HG02588 (cell line): ENCODE results near the gene XRRA1.
"Not testable (repeated sequence)": the region's sequence is repeated elsewhere in the genome, so short reads cannot be mapped to it uniquely, and the experiment has no call there.

Source experiments
- ATAC-seq: cut with Tn5 transposase; IDR thresholded peaks from one replicate; pipeline ENCODE4 v1.9.1; 2021; ENCODE audit warnings: mild to moderate bottlenecking, moderate library complexity; ENCODE audit not compliant: unreplicated experiment

The XRRA1 gene

DNA sequence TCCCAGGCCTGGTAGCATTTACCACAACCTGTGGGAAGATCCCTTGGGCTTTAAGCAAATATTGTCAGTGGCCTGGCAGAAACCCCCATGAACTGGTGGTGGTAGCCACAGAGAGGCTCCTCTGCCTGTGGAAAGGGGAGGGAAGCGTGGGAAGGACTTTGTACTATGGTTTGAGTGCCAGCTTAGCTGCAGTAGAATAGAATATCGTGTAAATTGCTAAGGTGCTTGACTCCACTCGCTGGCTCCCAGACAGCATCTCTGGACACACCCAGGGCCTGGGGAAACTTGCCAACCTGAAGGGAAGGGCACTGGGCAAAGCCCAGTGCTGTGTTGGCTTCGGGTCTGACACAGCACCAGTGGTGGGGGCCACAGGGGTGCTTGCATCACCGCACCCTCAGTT lies 52.6 kb downstream of the XRRA1 start:
- ATAC-seq, result no peak

DNA sequence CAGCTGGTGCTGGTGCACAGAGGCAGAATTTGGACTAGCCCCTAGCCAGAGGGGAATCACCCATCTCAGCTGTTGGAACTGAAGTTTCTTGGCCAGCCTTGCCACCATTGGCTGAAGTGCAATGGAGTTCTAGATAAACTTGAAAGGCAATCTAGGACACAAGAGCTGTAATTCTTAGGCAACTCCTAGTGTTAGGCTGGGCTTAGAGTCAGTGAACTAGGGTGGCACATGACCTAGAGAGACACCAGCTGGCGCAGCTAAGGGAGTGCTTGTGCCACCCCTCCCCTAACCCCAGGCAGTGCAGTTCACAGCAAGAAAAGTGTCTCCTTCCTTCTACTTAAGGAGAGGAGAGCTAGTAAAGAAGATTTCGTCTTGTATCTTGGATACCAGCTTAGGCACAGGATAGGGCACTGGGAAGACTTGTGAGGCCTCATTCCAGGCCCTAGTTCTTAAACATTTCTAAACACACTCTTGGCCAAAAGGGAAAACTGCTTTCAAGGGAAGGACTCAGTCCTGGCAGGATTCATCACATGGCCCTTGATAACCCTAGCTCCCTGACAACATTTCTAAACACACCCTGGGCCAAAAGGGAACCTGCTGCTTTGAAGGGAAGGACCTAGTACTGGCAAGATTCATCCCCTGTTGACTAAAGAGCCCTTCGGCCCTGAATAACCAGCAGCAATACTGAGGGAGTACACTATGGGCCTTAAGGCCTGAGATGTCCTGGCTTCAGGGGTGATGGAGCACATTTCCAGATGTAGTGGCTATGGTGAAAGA lies 53.4 kb downstream of the XRRA1 start:
- no peak for ATAC-seq

DNA sequence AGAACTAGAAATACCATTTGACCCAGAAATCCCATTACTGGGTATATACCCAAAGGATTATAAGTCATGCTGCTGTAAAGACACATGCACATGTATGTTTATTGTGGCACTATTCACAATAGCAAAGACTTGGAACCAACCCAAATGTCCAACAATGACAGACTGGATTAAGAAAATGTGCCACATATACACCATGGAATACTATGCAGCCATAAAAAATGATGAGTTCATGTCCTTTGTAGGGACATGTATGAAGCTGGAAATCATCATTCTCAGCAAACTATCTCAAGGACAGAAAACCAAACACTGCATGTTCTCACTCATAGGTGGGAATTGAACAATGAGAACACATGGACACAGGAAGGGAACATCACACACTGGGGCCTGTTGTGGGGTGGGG lies 55.9 kb downstream of the XRRA1 start:
- not testable (repeated sequence) for ATAC-seq

DNA sequence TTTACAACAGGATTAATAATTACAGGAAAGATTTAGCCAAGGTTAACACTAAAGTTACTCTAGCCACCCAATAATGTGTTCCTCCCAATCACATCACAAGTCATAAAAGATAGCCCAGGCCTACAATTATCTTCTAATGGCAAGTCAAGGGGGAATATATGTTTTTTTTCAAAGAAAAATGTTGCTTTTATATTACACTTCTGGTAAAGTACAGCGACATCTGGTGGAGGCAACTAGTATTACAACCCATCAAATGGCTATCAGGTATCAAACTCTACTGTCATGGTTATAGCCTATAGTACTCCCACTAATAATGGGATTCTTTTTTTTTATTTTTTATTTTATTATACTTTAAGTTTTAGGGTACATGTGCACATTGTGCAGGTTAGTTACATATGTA lies 71.8 kb downstream of the XRRA1 start:
- ATAC-seq, result no peak

DNA sequence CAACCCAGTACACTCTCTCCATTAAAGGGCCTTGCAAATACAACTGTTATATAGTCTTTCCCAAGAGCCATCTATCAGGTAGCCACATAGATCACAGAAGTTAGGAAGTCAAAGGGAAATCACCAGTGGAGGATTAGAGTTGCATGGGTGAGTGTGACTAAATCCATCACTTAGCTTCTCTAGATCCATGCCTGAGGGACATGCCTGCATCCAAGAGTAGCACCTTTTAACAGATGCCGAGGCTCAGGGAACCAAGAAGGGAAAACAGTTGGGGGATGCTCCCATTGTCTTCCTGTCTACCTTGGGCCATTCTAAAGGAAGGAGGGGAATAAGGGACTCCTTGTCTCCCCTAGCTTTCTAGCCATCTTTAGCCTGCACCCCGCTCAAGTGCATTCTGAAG lies 77.9 kb downstream of the XRRA1 start:
- ATAC-seq, result no peak

DNA sequence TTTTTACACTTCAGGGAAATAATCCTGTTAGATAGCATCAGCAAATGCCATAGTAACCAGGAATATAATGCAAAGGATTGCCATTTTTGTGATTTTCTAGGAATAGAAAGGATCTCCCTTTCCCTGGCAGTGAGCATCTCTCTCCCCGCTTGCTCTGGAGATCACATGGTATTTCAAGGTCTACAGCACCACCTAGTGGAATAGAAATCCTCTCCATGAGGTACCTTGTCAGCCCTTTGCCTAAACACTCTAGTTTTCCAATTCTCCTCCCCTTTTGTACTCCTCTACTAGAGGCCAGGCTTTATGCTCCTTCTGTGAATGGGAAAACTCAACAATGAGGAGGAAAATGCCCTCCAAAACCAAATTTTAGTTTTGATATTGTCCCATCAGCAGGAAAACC lies 78.4 kb downstream of the XRRA1 start:
- ATAC-seq, result no peak

DNA sequence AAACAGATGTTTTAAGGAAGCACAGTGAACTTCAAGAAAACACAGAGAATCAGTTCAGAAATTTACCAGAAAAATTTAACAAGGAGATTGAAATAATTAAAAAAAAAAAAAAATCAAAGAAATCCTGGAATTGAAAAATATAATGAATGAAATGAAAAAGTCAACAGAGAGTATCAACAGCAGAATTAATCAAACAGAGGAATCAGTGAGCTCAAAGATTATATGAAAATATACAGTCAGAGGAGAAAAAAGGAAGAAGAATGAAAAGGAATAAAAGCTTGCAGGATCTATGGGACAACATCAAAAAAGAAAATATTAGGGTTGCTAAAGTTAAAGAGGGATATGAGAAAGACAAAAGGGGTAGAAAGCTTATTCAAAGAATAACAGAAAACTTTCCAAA lies 82.3 kb downstream of the XRRA1 start:
- ATAC-seq, result no peak

DNA sequence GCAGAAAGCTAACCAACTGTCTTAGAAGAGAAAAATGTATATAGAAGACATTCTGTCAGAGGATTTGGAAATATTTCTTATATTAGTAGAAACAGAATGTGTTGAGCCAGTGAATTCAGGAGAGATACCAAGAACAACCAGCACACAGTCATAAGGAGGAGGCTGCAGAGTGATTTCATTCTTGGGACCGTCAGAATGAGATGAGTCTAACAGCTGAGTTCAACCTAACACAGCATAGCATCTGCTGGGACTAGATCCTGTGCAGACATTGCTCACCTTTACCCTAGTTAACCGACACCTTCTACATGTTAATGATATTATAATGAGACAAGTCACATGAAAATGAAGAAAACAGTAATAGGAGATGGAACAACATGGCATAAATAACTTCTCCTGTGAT lies 85.5 kb downstream of the XRRA1 start:
- ATAC-seq, result no peak

DNA sequence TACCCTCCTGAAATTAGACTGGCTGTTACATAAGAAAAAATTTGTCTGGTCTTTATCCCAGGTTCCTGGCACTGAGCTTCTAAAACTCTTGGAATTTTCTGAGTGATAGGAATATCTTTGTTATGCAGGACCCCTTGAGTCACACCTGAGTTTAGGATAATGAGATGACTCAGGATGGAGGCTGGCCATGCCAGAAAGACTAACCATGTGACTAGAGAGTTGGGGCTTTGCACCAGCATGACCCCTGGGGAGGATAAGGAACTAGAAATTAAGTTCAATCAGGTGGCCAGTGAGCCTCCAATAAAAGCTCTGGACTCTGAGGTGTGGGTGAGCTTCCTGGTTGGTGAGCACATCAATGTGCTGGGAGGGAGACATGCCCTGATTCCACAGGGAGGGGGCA lies 88.1 kb downstream of the XRRA1 start:
- no peak for ATAC-seq

DNA sequence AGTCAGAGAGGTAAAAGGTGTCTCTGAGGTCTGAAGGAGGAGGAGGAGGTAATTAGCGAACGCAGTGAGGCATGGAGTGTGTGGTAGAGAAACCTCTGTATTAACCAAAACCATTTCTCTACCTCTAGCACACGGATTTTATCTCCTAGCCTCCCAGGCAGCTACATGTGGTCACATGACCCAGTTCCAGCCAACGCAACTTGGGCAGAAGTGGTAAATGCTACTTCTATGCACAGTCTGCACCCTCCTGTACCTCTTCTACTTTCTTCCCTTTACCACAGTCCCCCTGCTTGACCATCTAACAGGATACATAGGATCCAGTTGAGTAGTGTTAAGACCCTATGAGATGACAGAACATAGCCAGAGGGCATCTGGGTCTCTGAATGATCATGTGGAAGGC lies 95.7 kb downstream of the XRRA1 start:
- ATAC-seq, result no peak

DNA sequence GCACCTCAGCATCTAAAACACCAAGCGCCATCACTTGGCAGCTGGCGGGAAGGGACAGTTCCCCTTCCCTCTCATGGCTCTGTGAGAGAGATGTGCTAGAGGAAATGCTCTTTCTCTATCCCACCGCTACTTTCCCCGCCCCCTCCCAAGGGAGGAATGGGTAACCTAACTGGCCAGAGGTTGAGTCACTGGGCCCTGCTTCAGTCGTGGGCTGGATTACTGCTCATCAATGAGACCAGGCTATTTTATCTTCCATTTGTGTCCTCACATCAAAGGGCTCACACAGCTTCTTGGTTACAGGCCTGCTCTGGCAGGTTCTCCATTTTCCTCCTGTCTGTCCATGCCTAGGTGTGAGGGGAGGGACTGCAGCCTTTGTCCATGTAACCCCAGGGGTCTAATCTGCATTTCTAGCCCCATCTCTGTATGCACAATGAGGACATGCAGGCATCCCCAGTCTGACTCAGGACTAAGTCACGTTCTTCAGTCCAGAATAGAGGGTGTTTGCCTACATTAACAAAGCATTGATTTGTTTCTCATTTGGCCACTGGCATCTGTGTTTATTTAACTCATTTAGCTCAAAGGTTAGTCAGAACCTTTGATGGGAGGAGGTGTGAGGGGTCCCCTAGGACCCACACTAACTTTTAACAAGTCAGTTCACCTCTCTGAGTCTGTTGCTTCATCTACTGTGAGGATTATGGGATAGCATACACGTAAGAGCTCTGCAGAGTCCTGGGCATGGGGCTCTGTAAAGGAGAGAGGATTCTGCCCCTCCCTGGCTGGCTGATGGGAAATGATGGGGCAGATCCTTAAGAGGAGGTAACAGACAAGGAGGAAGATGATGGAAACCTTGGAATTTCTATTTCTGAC lies 99.1 kb downstream of the XRRA1 start:
- ATAC-seq, result no peak

DNA sequence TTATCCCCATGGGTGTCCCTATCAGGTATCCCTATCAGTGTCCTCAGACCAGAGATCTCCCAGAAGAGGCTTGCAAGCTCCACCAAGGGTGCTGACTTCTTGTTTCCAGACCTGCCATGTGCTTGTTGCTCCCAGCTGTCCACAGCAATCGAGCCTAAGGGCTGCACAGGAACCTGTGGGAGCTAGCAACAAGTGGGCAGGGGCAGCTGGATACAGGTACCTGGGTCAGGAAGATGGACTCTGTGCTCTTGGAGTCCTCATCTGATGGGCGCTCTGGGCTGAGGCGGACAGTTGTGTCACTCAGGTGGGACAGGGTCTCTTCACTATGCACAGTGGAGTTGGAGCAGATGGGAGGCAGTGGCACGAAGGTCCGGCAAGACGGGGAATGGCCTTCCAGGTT lies 101.0 kb downstream of the XRRA1 start:
- ATAC-seq, result no peak

DNA sequence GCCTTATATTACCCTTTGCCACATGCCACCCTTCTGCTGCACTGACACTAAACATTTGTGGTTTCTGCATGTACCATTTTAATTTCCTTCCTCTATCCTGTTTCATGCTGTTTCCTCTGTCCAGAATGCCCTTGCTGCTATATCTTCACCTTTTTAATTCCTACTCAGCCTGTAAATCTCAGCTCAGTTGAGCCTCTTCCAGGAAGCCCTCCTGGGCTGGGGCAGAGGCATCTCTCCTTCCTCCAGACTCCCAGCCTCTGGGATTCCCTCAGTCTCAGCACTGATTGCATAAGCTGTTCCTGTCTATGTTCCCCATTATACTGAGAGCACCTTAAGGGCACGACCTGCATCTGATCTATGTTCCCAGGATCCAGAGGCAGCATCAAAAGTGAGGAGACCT lies 101.5 kb downstream of the XRRA1 start:
- no peak for ATAC-seq

DNA sequence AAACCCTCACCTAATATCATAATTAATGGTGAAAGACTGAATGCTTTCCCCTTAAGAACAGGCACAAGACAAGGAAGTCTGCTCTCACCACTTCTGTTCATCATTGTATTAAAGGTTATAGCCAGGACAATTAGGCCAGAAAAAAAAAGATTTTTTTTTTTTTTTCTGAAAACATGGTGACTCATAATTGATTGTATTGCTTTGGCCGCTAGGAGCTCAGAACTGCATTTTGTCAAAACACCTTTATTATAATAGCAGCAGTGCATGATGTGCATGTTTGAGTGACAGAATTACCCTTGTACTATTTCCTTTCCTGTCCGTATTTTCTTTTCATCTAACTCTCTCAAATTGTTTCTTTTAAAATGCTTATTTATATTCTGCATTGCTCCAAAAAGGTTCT lies 102.1 kb downstream of the XRRA1 start:
- no peak for ATAC-seq

DNA sequence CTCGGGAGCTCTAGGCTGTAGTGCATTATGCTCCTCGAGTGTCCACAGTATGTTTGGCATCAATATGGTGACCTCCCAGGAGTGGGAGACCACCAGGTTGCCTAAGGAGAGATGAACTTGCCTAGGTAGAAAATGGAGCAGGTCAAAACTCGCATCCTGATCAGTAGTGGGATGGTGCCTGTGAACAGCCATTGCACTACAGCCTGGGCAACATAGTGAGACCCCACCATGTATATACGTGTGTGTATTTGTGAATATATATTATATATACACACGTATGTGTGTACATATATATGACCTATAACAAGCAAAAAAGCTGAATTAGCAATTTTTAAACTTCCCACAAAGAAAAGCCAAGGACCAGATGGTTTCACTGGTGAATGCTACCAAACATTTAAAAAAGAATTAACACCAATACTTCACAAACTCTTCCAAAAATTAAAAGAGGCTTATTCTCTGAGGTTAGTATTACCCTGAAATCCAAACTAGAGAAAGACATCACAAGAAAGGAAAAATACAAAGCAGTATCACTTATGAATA lies 102.8 kb downstream of the XRRA1 start:
- ATAC-seq, result no peak

DNA sequence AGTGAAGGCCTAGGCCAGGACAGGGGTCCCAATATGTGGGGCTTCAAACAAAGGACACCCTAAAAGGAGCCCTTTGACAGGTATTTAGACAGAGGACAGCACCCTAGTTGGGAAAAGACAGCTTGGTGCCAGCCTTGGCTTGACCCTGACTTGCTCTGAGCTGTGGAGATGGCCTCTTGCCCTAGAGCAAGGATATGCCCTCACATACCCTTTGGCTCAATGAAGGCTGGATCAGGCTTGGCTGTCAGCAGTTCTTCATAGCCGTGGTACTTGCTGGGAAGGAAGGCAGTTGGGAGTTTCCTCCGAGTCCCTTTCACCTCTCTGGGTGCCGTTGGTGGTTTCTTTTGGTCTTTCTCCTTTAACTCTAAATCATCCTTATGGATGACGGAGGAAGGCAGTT lies 104.0 kb downstream of the XRRA1 start:
- no peak for ATAC-seq

DNA sequence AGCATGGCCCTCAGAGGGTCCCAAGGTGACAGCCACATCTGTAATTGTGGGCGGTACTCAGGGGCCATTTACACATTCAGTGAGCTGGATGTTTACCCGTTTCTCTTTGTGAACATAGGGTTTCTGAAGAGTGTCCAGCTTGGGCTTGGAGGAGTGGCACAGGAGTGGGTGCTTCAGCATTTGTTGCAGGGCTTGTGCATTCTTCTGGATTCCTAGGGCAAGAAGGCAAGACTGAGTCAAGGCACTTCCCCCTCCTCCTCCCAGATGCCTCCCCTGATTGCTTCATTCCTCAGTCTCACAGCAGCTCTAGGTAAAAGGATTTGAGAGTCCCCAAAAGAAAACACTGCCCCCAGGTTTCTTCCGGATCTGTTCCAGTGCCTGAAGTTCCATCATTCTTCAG lies 104.8 kb downstream of the XRRA1 start:
- ATAC-seq, result no peak

DNA sequence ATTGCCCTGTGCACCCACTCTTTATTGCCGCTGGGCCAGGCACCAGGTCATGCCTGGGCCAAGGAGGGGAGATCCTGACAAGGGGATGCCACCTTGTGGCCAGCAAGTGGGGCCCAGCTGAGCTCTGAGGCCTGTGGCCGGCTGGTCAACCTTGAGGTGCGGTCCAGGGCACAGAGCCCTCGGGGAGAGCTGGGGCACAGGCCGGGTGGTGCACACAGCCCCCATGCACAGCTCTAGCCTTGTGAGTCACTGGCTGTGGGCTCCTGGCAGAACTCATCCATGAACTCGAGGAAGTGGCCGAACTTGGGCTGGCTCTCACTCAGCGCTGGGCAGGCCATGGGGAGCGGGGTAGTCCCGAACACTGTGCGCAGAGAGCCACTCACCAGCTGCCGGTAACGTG lies 105.9 kb downstream of the XRRA1 start:
- no peak for ATAC-seq

DNA sequence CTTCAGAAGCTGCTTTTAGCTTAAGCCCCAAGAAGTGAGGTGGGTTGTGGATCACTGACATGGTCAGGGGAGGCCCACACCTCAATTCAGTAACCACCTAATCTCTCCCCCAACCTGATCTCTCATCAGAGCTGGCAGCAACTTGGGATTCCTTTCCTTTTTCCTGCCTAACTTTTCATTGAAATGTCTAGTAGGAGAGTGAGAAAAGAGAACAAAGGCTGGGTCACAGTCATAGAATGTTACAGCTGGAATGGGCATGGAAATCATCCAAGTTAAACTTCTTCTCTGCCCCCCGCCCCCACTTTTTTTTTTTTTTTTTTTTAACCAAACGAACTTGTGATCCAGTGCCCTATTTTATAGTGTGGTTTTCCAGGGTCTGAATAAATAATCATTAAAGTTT lies 108.4 kb downstream of the XRRA1 start:
- no peak for ATAC-seq

DNA sequence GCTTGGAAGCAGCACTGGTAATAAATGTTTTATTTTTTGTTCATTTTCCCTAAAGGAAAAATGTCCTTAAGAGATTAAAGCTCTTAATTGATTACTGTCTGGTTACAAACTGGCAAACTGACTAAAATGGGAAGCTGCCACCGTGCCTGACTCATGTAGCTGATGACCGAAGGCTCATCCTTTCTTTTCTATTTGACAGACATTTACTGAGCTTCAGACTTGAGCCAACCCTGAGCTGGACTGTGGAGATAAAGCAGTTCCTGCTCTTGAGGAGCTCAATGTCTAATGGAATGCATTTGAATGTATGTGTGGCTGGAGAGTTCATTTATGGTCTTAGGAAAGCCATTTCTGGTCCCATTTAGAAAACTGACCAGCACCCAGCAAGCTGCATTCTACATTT lies 108.9 kb downstream of the XRRA1 start:
- no peak for ATAC-seq

DNA sequence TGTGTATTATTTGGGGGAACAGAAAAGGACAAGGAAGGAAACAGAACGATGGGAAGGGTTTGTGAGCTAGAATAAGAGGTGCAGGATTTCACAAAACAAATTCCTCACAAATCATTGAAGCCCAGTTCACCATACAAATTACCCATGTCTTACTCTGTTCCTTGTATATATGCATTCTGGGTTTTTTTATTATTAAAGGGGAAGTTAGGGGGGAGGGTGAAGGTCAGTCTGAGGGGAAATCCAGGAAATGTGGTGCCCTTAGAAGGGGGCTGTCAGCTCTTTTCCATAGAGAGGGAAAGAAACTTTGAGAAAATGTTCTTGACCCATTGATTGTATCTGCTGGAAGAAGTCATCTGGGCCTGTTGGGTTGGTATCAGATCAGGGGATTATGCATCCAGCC lies 109.4 kb downstream of the XRRA1 start:
- ATAC-seq, result no peak

DNA sequence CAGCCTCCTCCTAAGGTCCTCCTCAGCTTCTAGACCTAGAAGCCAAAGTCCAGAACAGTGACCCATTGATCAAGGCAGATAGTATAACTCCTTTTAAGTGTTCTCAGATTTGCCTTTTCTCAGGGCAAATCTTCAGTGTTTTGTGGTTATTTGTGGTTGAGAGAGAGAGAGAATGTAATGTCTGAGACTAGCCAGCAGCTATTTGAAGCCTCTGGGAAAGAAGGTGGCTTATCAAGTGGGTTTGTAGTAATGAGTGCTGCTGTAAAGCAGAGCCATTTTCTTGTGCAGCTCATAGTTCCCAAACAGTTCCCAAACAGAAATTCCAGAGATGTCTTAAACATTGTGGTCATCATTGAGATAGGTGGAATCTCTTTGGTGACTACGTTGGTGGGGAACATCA lies 110.7 kb downstream of the XRRA1 start:
- no peak for ATAC-seq
